Measurements from ENCODE around the gene DHPS. TPM values are rescaled to one million over a fixed set of nuclear protein-coding genes. Genes with fewer than 3 reads are reported as not detected.

DHPS gene
- total RNA-seq, 6 donors from 2014 or later: 71.6 to 190 (median 94.3) TPM

- Histone ChIP-seq H3K27me3 (no peaks in the 10 kb centered on the region), H3K27ac (no peak overlapping the region), H3K4me3 (no peak overlapping the region), H3K4me1 (peaks cover 0 to 2% (median 0%) of the 10 kb centered on the region in 4 donors), H3K9me3 (peaks cover 9 to 20% (median 17%) of the 10 kb centered on the region in 4 donors), H3K36me3 (peaks cover 49 to 77% (median 61%) of the 10 kb centered on the region in 4 donors)
- DNase-seq (no peak), ATAC-seq (ENCODE audit: low FRiP score in 2 of 2) (no peak)
- TF ChIP-seq POLR2AphosphoS5 (IDR thresholded peaks at IDR 0.05): no peak
- TF ChIP-seq POLR2A (IDR thresholded peaks at IDR 0.05): no peak
- no peak for TF ChIP-seq EP300 (IDR thresholded peaks at IDR 0.05)
- no peak for TF ChIP-seq CTCF (IDR thresholded peaks at IDR 0.05)
- 88 to 99% methylated on average over 8 of the region's 8 CpGs for WGBS, 2 donors
Observed at GRCh38 chr19:12626958-12627357, 54.7 kb downstream of the DHPS start.

Small RNA genes within 50 kb of the gene (small RNA-seq; reads per million reads assigned to genes)
- 46.3 to 96.3 (median 75.0) reads per million in 4 donors for gene SNORD41

Other genes starting within 250 kb of the DHPS start
- gene ZNF443, start 240.9 kb downstream of the DHPS start, total RNA-seq: 1 to 10 TPM; 2.7 to 9.4 (median 4.2) TPM
- gene ZNF709, start 197.1 kb downstream of the DHPS start, total RNA-seq: 10 to 100 TPM in 1 of 6 donors, 1 to 10 TPM in 5; 1.9 to 11.2 (median 2.5) TPM
- 10 to 100 TPM in 4 of 6 donors, 1 to 10 TPM in 2; 5.0 to 28.3 (median 12.2) TPM for gene ZNF564, start 130.4 kb downstream of the DHPS start, total RNA-seq
- 10 to 100 TPM in 2 of 6 donors, 1 to 10 TPM in 4; 4.3 to 11.6 (median 9.0) TPM for gene ZNF490, start 71.1 kb downstream of the DHPS start, total RNA-seq
- gene ZNF791, start 71.0 kb downstream of the DHPS start, total RNA-seq: 10 to 100 TPM; 12.6 to 29.3 (median 21.9) TPM
- gene MAN2B1, start 15.1 kb downstream of the DHPS start, total RNA-seq: 100 to 1,000 TPM in 5 of 6 donors, 10 to 100 TPM in 1; 56.8 to 299 (median 121) TPM
- 10 to 100 TPM in 2 of 6 donors, 1 to 10 TPM in 4; 6.1 to 12.9 (median 8.4) TPM for gene WDR83, start 15.1 kb downstream of the DHPS start, total RNA-seq
- not detected for gene GNG14, start 6.1 kb upstream of the DHPS start, total RNA-seq
- 10 to 100 TPM in 2 of 6 donors, 1 to 10 TPM in 4; 6.5 to 13.7 (median 8.7) TPM for gene FBXW9, start 14.8 kb upstream of the DHPS start, total RNA-seq
- 100 to 1,000 TPM in 1 of 6 donors, 10 to 100 TPM in 5; 43.5 to 124 (median 46.1) TPM for gene TNPO2, start 42.1 kb upstream of the DHPS start, total RNA-seq
- 100 to 1,000 TPM; 156 to 324 (median 261) TPM for gene TRIR, start 52.8 kb upstream of the DHPS start, total RNA-seq
- gene GET3, start 55.6 kb upstream of the DHPS start, total RNA-seq: 10 to 100 TPM; 14.7 to 71.7 (median 49.8) TPM
- under 1 TPM in 1 of 6 donors, not detected in 5; 0.11 TPM for gene BEST2, start 69.9 kb upstream of the DHPS start, total RNA-seq
- 100 to 1,000 TPM in 2 of 6 donors, 10 to 100 TPM in 4; 48.9 to 367 (median 79.6) TPM for gene HOOK2, start 93.7 kb upstream of the DHPS start, total RNA-seq
- 100 to 1,000 TPM; 127 to 422 (median 354) TPM for gene JUNB, start 109.6 kb upstream of the DHPS start, total RNA-seq
- 100 to 1,000 TPM in 4 of 6 donors, 10 to 100 TPM in 2; 57.6 to 173 (median 123) TPM for gene PRDX2, start 119.9 kb upstream of the DHPS start, total RNA-seq
- gene THSD8, start 120.2 kb upstream of the DHPS start, total RNA-seq: 1 to 10 TPM in 2 of 6 donors, not detected in 4; 4.6 to 6.0 TPM
- gene RNASEH2A, start 124.7 kb upstream of the DHPS start, total RNA-seq: 1 to 10 TPM; 4.2 to 7.6 (median 5.6) TPM
- gene RTBDN, start 152.7 kb upstream of the DHPS start, total RNA-seq: not detected
- gene MAST1, start 156.6 kb upstream of the DHPS start, total RNA-seq: under 1 TPM in 3 of 6 donors, not detected in 3; 0.17 to 0.89 (median 0.61) TPM
- 10 to 100 TPM; 34.6 to 87.2 (median 60.1) TPM for gene DNASE2, start 199.6 kb upstream of the DHPS start, total RNA-seq
- gene KLF1, start 205.3 kb upstream of the DHPS start, total RNA-seq: under 1 TPM in 4 of 6 donors, not detected in 2; 0.17 to 0.89 (median 0.42) TPM
- 10 to 100 TPM; 19.3 to 47.1 (median 33.3) TPM for gene GCDH, start 209.3 kb upstream of the DHPS start, total RNA-seq
- not detected for gene SYCE2, start 237.4 kb upstream of the DHPS start, total RNA-seq